ENCODE measurements around the gene HOXD10.

DNA sequence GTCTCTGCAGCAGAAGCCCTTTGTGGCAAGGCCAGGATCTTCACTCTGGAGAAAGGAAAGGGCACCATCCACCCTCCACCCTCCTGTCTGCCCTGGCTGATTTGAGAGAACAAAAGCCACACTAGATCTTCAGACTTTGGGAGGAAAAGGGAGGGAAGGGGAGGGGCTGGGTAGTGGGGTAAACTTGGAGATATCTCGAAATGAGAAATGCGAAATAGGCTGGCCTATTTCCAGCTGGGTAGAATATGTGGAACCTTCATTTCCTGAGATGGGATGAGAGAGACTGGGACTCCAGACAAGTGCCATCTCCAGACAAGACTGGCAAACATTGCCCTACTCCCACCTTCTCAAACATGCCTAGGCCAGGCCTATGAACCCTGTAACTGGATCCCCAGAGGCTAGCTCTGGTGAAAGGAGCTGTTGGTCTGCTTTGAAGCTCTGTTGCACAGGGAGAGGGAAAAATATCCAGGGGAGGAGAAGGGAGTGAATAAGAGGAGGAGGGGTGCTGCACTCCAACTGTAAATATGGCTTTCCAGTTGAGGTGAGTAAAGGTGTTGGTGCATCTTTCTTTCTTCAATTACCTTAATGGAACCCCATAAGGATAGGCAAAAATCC lies 15.3 kb upstream of the HOXD10 start:
- TF ChIP-seq ZBTB21 (CRISPR knock-in tag; IDR thresholded peaks at IDR 0.05) (no peak), NFRKB (IDR thresholded peaks at IDR 0.05) (no peak), MAZ (IDR thresholded peaks at IDR 0.05; ENCODE audit: borderline replicate concordance, low read depth, low read length) (no peak), MAZ (CRISPR knock-in tag; IDR thresholded peaks at IDR 0.05; ENCODE audit: low read depth) (no peak)
- TF ChIP-seq, protein P1, sequence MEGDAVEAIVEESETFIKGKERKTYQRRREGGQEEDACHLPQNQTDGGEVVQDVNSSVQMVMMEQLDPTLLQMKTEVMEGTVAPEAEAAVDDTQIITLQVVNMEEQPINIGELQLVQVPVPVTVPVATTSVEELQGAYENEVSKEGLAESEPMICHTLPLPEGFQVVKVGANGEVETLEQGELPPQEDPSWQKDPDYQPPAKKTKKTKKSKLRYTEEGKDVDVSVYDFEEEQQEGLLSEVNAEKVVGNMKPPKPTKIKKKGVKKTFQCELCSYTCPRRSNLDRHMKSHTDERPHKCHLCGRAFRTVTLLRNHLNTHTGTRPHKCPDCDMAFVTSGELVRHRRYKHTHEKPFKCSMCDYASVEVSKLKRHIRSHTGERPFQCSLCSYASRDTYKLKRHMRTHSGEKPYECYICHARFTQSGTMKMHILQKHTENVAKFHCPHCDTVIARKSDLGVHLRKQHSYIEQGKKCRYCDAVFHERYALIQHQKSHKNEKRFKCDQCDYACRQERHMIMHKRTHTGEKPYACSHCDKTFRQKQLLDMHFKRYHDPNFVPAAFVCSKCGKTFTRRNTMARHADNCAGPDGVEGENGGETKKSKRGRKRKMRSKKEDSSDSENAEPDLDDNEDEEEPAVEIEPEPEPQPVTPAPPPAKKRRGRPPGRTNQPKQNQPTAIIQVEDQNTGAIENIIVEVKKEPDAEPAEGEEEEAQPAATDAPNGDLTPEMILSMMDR (CRISPR knock-in tag; IDR thresholded peaks at IDR 0.05) = no peak

All from HepG2 (cell line).